Activated CD4-positive, alpha-beta T cell treated with anti-CD3 and anti-CD28 coated beads for 36 hours (primary cell): Measurements from ENCODE around the gene MIA2. TPM values are rescaled to one million over a fixed set of nuclear protein-coding genes. Genes with fewer than 3 reads are reported as not detected.
"Not testable (repeated sequence)": the region's sequence is repeated elsewhere in the genome, so short reads cannot be mapped to it uniquely, and the experiment has no call there.

Experiments
- ATAC-seq: fragments of 200-7000 bp; cut with Tn5 transposase; one replicate; pipeline ENCODE4 v1.10.0; 2021; ENCODE audit warnings: mild to moderate bottlenecking, moderate library complexity
- CTCF ChIA-PET: fragments of 350-600 bp; sonication (Branson Sonifier 250); formaldehyde crosslinking; loops from one replicate; lab custom pipeline; 2021; ENCODE audit warnings: antibody characterized with exemption; lab: Charles Lee
- POLR2A ChIA-PET: fragments of 350-600 bp; sonication (Branson Sonifier 250); formaldehyde crosslinking; loops from one replicate; lab custom pipeline; 2021; ENCODE audit warnings: antibody characterized with exemption, inconsistent platforms; lab: Charles Lee
- DNase-seq: peaks from one replicate; pipeline ENCODE4 v3.0.0-alpha.2; 2020
- H3K27ac Mint-ChIP-seq: one replicate; pipeline ENCODE4 v1.8.0; 2021; ENCODE audit warnings: mixed read lengths
- H3K27me3 Mint-ChIP-seq: one replicate; pipeline ENCODE4 v1.8.0; 2021; ENCODE audit warnings: mixed read lengths
- H3K36me3 Mint-ChIP-seq: one replicate; pipeline ENCODE4 v1.8.0; 2021; ENCODE audit warnings: low read depth, mixed read lengths
- H3K4me1 Mint-ChIP-seq: one replicate; pipeline ENCODE4 v1.8.0; 2021; ENCODE audit warnings: mixed read lengths
- H3K4me3 Mint-ChIP-seq: one replicate; pipeline ENCODE4 v1.8.0; 2021; ENCODE audit warnings: mild to moderate bottlenecking, moderate library complexity, mixed read lengths
- H3K9me3 Mint-ChIP-seq: one replicate; pipeline ENCODE4 v1.8.0; 2021; ENCODE audit warnings: low read depth, mixed read lengths
- intact Hi-C, 2 experiments: fragments of 100-400 bp; cut with DNase I in 1 of 2; cut with micrococcal nuclease in 1 of 2; formaldehyde crosslinking; loops; one replicate each; pipeline versions ENCODE4 v1.14.2 to v1.15.1; 2022 to 2024; cut with DNase I, micrococcal nuclease
- total RNA-seq, 2 experiments: library from RNA; stranded (reverse); gene quantifications; one replicate each; pipeline ENCODE4 v1.2.3, GENCODE V29; 2021

MIA2 gene
- total RNA-seq, 2 experiments from 2014 or later, result 18.2 to 22.2 TPM

GRCh38 chr14:39268393-39268792 lies 34.7 kb downstream of the MIA2 start:
- Mint-ChIP-seq H3K9me3 (no peaks in the 10 kb centered on the region), H3K27me3 (no peaks in the 10 kb centered on the region), H3K4me3 (peak overlapping the region; percentile 73), H3K27ac (peak overlapping the region; percentile 95), H3K36me3 (peaks cover 12% of the 10 kb centered on the region), H3K4me1 (peaks cover 63% of the 10 kb centered on the region)
- no peak for ATAC-seq
- no peak for DNase-seq
- intact Hi-C loops, result loop anchor here in 1 of 2 experiments (10.0 kb wide), 1 partner anchor 164 kb away; the partner anchor contains the start of gene SEC23A
- ChIA-PET POLR2A (interaction anchor here (0.7 to 1.1 kb wide), 2 partner anchors 94 to 165 kb away, joined by 3 to 5 read pairs; partner anchors contain the start of genes PNN and SEC23A), CTCF (no interaction called here)

- no peak for DNase-seq
- H3K36me3 Mint-ChIP-seq, result peaks cover 16% of the 10 kb centered on the region
- no peak overlapping the region for H3K27ac Mint-ChIP-seq
- peaks cover 77% of the 10 kb centered on the region for H3K4me1 Mint-ChIP-seq
- H3K9me3 Mint-ChIP-seq, result no peaks in the 10 kb centered on the region
- ChIA-PET CTCF (interaction anchor here (1.0 kb wide), 1 partner anchor 9 kb away, joined by 3 read pairs; no protein-coding TSS in a partner anchor), POLR2A (no interaction called here)
- no peaks in the 10 kb centered on the region for H3K27me3 Mint-ChIP-seq
- intact Hi-C loops, result no loop called here
- H3K4me3 Mint-ChIP-seq, result no peak overlapping the region
- no peak for ATAC-seq
Measured at GRCh38 chr14:39272918-39273317, 39.2 kb downstream of the MIA2 start.

- H3K4me3 Mint-ChIP-seq, result no peak overlapping the region
- no peak for DNase-seq
- intact Hi-C loops, result no loop called here
- POLR2A ChIA-PET, result no interaction called here
- H3K36me3 Mint-ChIP-seq, result peaks cover 35% of the 10 kb centered on the region
- no peak for ATAC-seq
- H3K27ac Mint-ChIP-seq, result no peak overlapping the region
- no peaks in the 10 kb centered on the region for H3K9me3 Mint-ChIP-seq
- CTCF ChIA-PET, result interaction anchor here (0.7 to 1.2 kb wide), 2 partner anchors 8 to 91 kb away, joined by 3 read pairs; no protein-coding TSS in a partner anchor
- H3K27me3 Mint-ChIP-seq, result no peaks in the 10 kb centered on the region
- H3K4me1 Mint-ChIP-seq, result peaks cover 78% of the 10 kb centered on the region
Measured at GRCh38 chr14:39275395-39275794, 41.7 kb downstream of the MIA2 start.

- ChIA-PET POLR2A (no interaction called here), CTCF (interaction anchor here (1.2 kb wide), 1 partner anchor 9 kb away, joined by 3 read pairs; no protein-coding TSS in a partner anchor)
- no peaks in the 10 kb centered on the region for H3K9me3 Mint-ChIP-seq
- DNase-seq, result no peak
- H3K27ac Mint-ChIP-seq, result peak overlapping the region; percentile 67
- peaks cover 72% of the 10 kb centered on the region for H3K4me1 Mint-ChIP-seq
- H3K4me3 Mint-ChIP-seq, result no peak overlapping the region
- H3K36me3 Mint-ChIP-seq, result peaks cover 40% of the 10 kb centered on the region
- H3K27me3 Mint-ChIP-seq, result no peaks in the 10 kb centered on the region
- intact Hi-C loops, result no loop called here
- no peak for ATAC-seq
Measured at GRCh38 chr14:39276005-39276404, 42.3 kb downstream of the MIA2 start.

DNA sequence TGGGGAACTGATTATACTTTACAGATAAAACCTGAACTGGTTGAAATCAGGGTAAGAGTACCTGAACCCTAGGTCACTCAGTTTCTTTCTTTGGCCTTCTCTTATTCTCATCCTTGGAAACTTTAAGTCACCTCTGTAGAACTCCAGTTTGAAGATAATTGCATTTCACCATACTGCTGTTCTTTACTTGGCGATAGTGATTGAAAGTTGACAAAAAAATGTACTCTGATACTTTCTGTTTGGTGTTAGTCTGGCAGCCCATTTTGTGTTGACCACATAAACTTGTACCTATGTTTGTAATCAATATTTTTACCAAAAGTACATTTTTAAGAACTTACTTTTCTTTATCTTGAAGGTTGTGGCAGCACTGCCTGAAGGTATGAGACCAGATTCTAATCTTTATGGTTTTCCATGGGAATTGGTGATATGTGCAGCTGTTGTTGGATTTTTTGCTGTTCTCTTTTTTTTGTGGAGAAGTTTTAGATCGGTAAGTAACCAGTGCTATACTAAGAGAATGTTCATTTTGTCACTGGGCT lies 42.9 kb downstream of the MIA2 start:
- POLR2A ChIA-PET, result no interaction called here
- DNase-seq, result no peak
- no peak for ATAC-seq
- no peaks in the 10 kb centered on the region for H3K9me3 Mint-ChIP-seq
- peaks cover 67% of the 10 kb centered on the region for H3K4me1 Mint-ChIP-seq
- no peak overlapping the region for H3K4me3 Mint-ChIP-seq
- peak overlapping the region; percentile 55 for H3K27ac Mint-ChIP-seq
- intact Hi-C loops, result no loop called here
- H3K36me3 Mint-ChIP-seq, result peaks cover 42% of the 10 kb centered on the region
- H3K27me3 Mint-ChIP-seq, result no peaks in the 10 kb centered on the region
- CTCF ChIA-PET, result no interaction called here

- H3K9me3 Mint-ChIP-seq, result no peaks in the 10 kb centered on the region
- H3K27me3 Mint-ChIP-seq, result no peaks in the 10 kb centered on the region
- peaks cover 43% of the 10 kb centered on the region for H3K4me1 Mint-ChIP-seq
- ChIA-PET CTCF (no interaction called here), POLR2A (no interaction called here)
- intact Hi-C loops, result no loop called here
- H3K27ac Mint-ChIP-seq, result peak overlapping the region; percentile 61
- peaks cover 57% of the 10 kb centered on the region for H3K36me3 Mint-ChIP-seq
- no peak overlapping the region for H3K4me3 Mint-ChIP-seq
- DNase-seq, result no peak
- peak; percentile 73 for ATAC-seq
Measured at GRCh38 chr14:39279515-39279914, 45.8 kb downstream of the MIA2 start.

DNA sequence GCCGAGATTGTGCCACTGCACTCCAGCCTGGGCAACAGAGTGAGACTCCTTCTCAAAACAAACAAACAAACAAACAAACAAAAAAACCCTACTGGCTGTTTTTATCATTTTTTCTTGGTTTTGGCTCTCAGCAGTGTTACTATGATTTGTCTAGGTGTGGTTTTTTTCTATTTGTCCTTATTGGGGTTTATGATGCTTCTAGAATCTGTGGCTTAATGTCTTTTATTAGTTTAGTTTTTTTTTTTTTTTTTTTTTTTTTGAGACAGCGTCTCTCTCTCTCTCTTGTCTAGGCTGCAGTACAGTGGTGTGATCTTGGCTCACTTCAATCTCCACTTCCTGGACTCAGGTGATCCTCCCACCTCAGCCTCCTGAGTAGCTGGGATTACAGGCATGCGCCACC lies 47.0 kb downstream of the MIA2 start:
- ATAC-seq, POLR2A ChIA-PET, H3K9me3 Mint-ChIP-seq, H3K4me3 Mint-ChIP-seq, intact Hi-C loops, DNase-seq, CTCF ChIA-PET, H3K27me3 Mint-ChIP-seq, H3K27ac Mint-ChIP-seq: not testable (repeated sequence)
- H3K4me1 Mint-ChIP-seq, result peaks cover 35% of the 10 kb centered on the region
- H3K36me3 Mint-ChIP-seq, result peaks cover 61% of the 10 kb centered on the region

GRCh38 chr14:39289523-39289922 lies 55.8 kb downstream of the MIA2 start:
- peaks cover 44% of the 10 kb centered on the region for H3K36me3 Mint-ChIP-seq
- H3K9me3 Mint-ChIP-seq, result no peaks in the 10 kb centered on the region
- H3K4me3 Mint-ChIP-seq, result no peak overlapping the region
- no peaks in the 10 kb centered on the region for H3K4me1 Mint-ChIP-seq
- ATAC-seq (no peak), DNase-seq (no peak)
- POLR2A ChIA-PET, result no interaction called here
- intact Hi-C loops, result no loop called here
- H3K27me3 Mint-ChIP-seq, result no peaks in the 10 kb centered on the region
- CTCF ChIA-PET, result no interaction called here
- no peak overlapping the region for H3K27ac Mint-ChIP-seq

- ATAC-seq (no peak), DNase-seq (no peak)
- H3K4me1 Mint-ChIP-seq, result no peaks in the 10 kb centered on the region
- intact Hi-C loops, result no loop called here
- no peaks in the 10 kb centered on the region for H3K9me3 Mint-ChIP-seq
- ChIA-PET POLR2A (no interaction called here), CTCF (interaction anchor here (0.8 kb wide), 1 partner anchor 34 kb away, joined by 3 read pairs; no protein-coding TSS in a partner anchor)
- no peaks in the 10 kb centered on the region for H3K27me3 Mint-ChIP-seq
- H3K36me3 Mint-ChIP-seq, result peaks cover 43% of the 10 kb centered on the region
- no peak overlapping the region for H3K27ac Mint-ChIP-seq
- no peak overlapping the region for H3K4me3 Mint-ChIP-seq
Measured at GRCh38 chr14:39291701-39292100, 58.0 kb downstream of the MIA2 start.

GRCh38 chr14:39293629-39294028 lies 59.9 kb downstream of the MIA2 start:
- CTCF ChIA-PET, result no interaction called here
- ATAC-seq, result no peak
- no peak overlapping the region for H3K4me3 Mint-ChIP-seq

GRCh38 chr14:39300389-39300788 lies 66.7 kb downstream of the MIA2 start:
- peaks cover 10% of the 10 kb centered on the region for H3K4me1 Mint-ChIP-seq
- DNase-seq, H3K4me3 Mint-ChIP-seq, CTCF ChIA-PET, intact Hi-C loops, ATAC-seq, H3K27ac Mint-ChIP-seq, H3K27me3 Mint-ChIP-seq, POLR2A ChIA-PET, H3K9me3 Mint-ChIP-seq: not testable (repeated sequence)
- H3K36me3 Mint-ChIP-seq, result peaks cover 43% of the 10 kb centered on the region

More at GRCh38 chr14:39293629-39294028, 59.9 kb downstream of the MIA2 start:
- POLR2A ChIA-PET, result no interaction called here
- no peak for DNase-seq
- intact Hi-C loops, result no loop called here
- H3K27ac Mint-ChIP-seq, result no peak overlapping the region
- H3K27me3 Mint-ChIP-seq, result no peaks in the 10 kb centered on the region
- H3K9me3 Mint-ChIP-seq, result no peaks in the 10 kb centered on the region
- H3K36me3 Mint-ChIP-seq, result peaks cover 43% of the 10 kb centered on the region
- H3K4me1 Mint-ChIP-seq, result no peaks in the 10 kb centered on the region

DNA sequence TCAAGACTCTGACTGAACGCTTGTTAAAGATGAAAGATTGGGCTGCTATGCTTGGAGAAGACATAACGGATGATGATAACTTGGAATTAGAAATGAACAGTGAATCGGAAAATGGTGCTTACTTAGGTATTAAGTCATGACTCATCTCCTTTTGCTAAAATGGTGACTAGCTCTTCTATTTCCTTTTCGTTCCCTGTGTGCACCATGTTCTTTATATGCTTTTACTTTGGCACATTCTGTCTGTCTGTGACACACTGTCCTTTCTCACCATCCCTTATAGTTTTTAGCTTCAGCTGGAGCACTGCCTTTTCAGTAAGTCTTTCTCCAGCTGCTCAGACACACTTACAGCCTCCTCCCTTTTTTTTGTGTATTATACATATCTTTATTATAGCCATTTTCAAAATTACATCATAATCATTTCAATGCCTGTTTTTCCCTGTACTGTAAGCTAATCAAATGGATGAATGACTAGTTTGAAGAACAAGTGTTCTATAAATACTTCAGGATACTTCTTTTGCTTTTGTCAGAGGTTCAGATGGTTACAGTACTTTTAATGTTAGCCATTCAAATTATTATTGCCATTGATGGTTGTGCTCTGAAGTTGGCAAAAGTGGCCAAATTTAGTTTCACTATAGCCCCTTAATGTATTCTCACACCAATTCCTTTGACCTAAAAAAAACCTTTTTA lies 68.6 kb downstream of the MIA2 start:
- Mint-ChIP-seq H3K4me1 (peaks cover 10% of the 10 kb centered on the region), H3K36me3 (peaks cover 37% of the 10 kb centered on the region), H3K9me3 (no peaks in the 10 kb centered on the region), H3K27me3 (no peaks in the 10 kb centered on the region), H3K27ac (no peak overlapping the region), H3K4me3 (no peak overlapping the region)
- no peak for DNase-seq
- ATAC-seq, result peak; percentile 33
- POLR2A ChIA-PET, result no interaction called here
- intact Hi-C loops, result no loop called here
- CTCF ChIA-PET, result interaction anchor here (0.7 to 1.0 kb wide), 2 partner anchors 35 to 76 kb away, joined by 3 read pairs; no protein-coding TSS in a partner anchor
